HepG2 (cell line): ENCODE data around the gene REM2. TPM values are rescaled to one million over a fixed set of nuclear protein-coding genes. Genes with fewer than 3 reads are reported as not detected.

Experiments
- ARNTL ChIP-seq: sonication (generic); formaldehyde crosslinking; IDR thresholded peaks from 2 replicates; pipeline ENCODE4 v1.4.0; 2020; ENCODE audit warnings: mild to moderate bottlenecking, missing genetic modification reagents
- ATF7 ChIP-seq, 2 experiments: fragments of 450-650 bp in 1 of 2; sonication (generic) in 1 of 2; formaldehyde crosslinking in 1 of 2; IDR thresholded peaks; 2 replicates each; pipeline versions ENCODE4 v1.4.0 to v1.6.1; 2016 to 2020; ENCODE audit warnings: antibody characterized with exemption in 1 of 2, mild to moderate bottlenecking in 1 of 2, missing genetic modification reagents in 1 of 2
- CCAR2 ChIP-seq: fragments of 200-400 bp; formaldehyde crosslinking; optimal IDR thresholded peaks from 2 replicates; pipeline ENCODE3; 2018; ENCODE audit warnings: low read depth, mild to moderate bottlenecking, low read length, moderate library complexity
- CCDC6 ChIP-seq: sonication (generic); formaldehyde crosslinking; IDR thresholded peaks from 2 replicates; pipeline ENCODE4 v1.8.1; 2022; ENCODE audit warnings: mild to moderate bottlenecking, missing genetic modification reagents, moderate library complexity
- HNF4A ChIP-seq: sonication (generic); formaldehyde crosslinking; IDR thresholded peaks from 2 replicates; pipeline ENCODE4 v1.4.0; 2020; ENCODE audit warnings: missing genetic modification reagents
- HOXA7 ChIP-seq: sonication (generic); formaldehyde crosslinking; IDR thresholded peaks from 2 replicates; pipeline ENCODE4 v1.8.1; 2022; ENCODE audit warnings: mild to moderate bottlenecking, missing genetic modification reagents, moderate library complexity
- MEIS1 ChIP-seq: sonication (generic); formaldehyde crosslinking; IDR thresholded peaks from 2 replicates; pipeline ENCODE4 v1.9.0; 2021; ENCODE audit warnings: mild to moderate bottlenecking, missing genetic modification reagents, moderate library complexity, borderline replicate concordance
- PHF21A ChIP-seq: sonication (generic); formaldehyde crosslinking; IDR thresholded peaks from 2 replicates; pipeline ENCODE4 v1.5.0; 2020; ENCODE audit warnings: mild to moderate bottlenecking, missing genetic modification reagents
- SMYD3 ChIP-seq: sonication (generic); formaldehyde crosslinking; IDR thresholded peaks from 2 replicates; pipeline ENCODE4 v1.8.1; 2023; ENCODE audit warnings: mild to moderate bottlenecking, missing genetic modification reagents
- ZBTB3 ChIP-seq: sonication (generic); formaldehyde crosslinking; IDR thresholded peaks from 2 replicates; pipeline ENCODE4 v1.4.0; 2020; ENCODE audit warnings: low read depth, mild to moderate bottlenecking, moderate library complexity, missing genetic modification reagents, borderline replicate concordance
- ZBTB7B ChIP-seq: sonication (generic); formaldehyde crosslinking; IDR thresholded peaks from 2 replicates; pipeline ENCODE4 v1.4.0; 2020; ENCODE audit warnings: missing genetic modification reagents
- ZNF253 ChIP-seq: sonication (generic); formaldehyde crosslinking; IDR thresholded peaks from 2 replicates; pipeline ENCODE4 v1.8.0; 2022; ENCODE audit warnings: mild to moderate bottlenecking, missing genetic modification reagents, borderline replicate concordance
- ZNF569 ChIP-seq: sonication (generic); formaldehyde crosslinking; IDR thresholded peaks from 2 replicates; pipeline ENCODE4 v1.5.0; 2020; ENCODE audit warnings: mild to moderate bottlenecking, missing genetic modification reagents, moderate library complexity, borderline replicate concordance
- ZNF678 ChIP-seq: sonication (generic); formaldehyde crosslinking; IDR thresholded peaks from 2 replicates; pipeline ENCODE4 v1.4.0; 2020; ENCODE audit warnings: mild to moderate bottlenecking, missing genetic modification reagents
- ZNF788 ChIP-seq: sonication (generic); formaldehyde crosslinking; IDR thresholded peaks from 2 replicates; pipeline ENCODE4 v1.5.0; 2020; ENCODE audit warnings: mild to moderate bottlenecking, missing genetic modification reagents, borderline replicate concordance
- polyA plus RNA-seq, 8 experiments: library from polyadenylated mRNA; depleted of rRNA in 3 of 8; stranded (reverse) in 7 of 8; unstranded in 1 of 8; fragments of >200 nt; fragmentation: Illumina TruSeq in 4 of 8; extraction: Trizol in 4 of 8; gene quantifications; 2 replicates each; pipeline versions ENCODE4 v1.2.1 to v1.2.3, GENCODE V29; 2011 to 2016; ENCODE audit warnings: low read depth in 4 of 8, missing spikeins in 1 of 8, mixed read lengths in 1 of 8; ENCODE audit not compliant: insufficient read depth in 1 of 8
- total RNA-seq, 5 experiments: library from RNA; depleted of rRNA; stranded (reverse); fragments of >200 nt; fragmentation: Illumina TruSeq; extraction: Trizol; gene quantifications; 2 replicates each; pipeline ENCODE4 v1.2.3, GENCODE V29; 2016; ENCODE audit warnings: low read depth in 1 of 5
- TF ChIP-seq, protein P1 (sequence below): IDR thresholded peaks from 2 replicates; pipeline ENCODE4 v1.6.1; 2018; ENCODE audit warnings: missing genetic modification reagents, mild to moderate bottlenecking, missing compliant biosample characterization
- TF ChIP-seq, protein P2 (sequence below): sonication (generic); formaldehyde crosslinking; conservative IDR thresholded peaks from 2 replicates; pipeline ENCODE4 v1.4.0; 2020; ENCODE audit warnings: missing genetic modification reagents
- TF ChIP-seq, protein P3 (sequence below): sonication (generic); formaldehyde crosslinking; IDR thresholded peaks from 2 replicates; pipeline ENCODE4 v1.8.1; 2023; ENCODE audit warnings: missing genetic modification reagents, mild to moderate bottlenecking, borderline replicate concordance
- TF ChIP-seq, protein P4 (sequence below): sonication (generic); formaldehyde crosslinking; IDR thresholded peaks from 2 replicates; pipeline ENCODE4 v1.4.0; 2020; ENCODE audit warnings: missing genetic modification reagents

The REM2 gene
- total and polyA plus RNA-seq, 2 of the 13 experiments (the other 11 are each of a cell fraction or from before 2014, with no cell fraction given) = 0.20 TPM; not detected in 1

DNA sequence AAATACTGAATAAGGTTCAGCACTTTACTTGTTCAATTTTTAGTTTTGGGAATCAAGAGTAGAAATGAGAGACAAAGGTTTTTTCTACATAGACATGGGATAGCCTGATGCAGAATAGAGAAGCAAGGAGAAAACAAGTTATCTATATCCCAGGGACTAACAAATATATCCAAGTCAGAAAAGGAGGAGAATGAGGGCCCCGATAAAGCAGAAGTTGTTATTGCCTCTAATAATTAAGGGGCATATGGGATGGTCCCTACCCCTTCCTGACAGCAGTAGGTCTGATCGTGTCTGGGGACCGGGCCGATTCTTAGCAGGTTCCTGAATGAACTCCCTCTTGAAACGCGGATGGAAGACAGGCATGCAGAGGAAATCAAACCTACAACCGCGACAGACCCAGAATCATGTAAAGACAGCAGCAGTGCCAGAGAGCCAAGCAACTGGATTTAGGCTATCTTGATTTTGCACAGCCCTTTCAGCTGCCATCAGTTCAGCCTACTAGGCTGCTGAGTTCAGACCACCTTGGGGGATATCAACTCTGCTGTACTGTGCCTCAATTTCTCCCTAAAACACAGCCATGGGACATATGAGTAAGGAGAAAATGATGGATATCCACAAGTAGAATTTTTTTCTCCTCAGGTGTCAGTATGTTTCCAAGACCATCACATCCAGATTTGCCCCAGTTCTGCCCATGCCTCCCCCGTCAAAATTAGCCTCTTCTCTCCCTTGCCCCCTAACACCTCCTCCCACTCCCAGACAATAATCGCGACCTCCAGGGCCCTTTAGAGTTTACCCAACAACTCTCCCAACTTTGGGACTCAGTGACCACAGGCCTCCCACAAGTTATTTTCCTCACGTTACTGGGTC is 45.4 kb downstream of the REM2 start (continued):
- TF ChIP-seq, protein P1, sequence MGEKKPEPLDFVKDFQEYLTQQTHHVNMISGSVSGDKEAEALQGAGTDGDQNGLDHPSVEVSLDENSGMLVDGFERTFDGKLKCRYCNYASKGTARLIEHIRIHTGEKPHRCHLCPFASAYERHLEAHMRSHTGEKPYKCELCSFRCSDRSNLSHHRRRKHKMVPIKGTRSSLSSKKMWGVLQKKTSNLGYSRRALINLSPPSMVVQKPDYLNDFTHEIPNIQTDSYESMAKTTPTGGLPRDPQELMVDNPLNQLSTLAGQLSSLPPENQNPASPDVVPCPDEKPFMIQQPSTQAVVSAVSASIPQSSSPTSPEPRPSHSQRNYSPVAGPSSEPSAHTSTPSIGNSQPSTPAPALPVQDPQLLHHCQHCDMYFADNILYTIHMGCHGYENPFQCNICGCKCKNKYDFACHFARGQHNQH (CRISPR knock-in tag) = no peak
- TF ChIP-seq, protein P2, sequence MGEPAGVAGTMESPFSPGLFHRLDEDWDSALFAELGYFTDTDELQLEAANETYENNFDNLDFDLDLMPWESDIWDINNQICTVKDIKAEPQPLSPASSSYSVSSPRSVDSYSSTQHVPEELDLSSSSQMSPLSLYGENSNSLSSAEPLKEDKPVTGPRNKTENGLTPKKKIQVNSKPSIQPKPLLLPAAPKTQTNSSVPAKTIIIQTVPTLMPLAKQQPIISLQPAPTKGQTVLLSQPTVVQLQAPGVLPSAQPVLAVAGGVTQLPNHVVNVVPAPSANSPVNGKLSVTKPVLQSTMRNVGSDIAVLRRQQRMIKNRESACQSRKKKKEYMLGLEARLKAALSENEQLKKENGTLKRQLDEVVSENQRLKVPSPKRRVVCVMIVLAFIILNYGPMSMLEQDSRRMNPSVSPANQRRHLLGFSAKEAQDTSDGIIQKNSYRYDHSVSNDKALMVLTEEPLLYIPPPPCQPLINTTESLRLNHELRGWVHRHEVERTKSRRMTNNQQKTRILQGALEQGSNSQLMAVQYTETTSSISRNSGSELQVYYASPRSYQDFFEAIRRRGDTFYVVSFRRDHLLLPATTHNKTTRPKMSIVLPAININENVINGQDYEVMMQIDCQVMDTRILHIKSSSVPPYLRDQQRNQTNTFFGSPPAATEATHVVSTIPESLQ = 0 out of 2 replicates have a peak, but pooled peaks have one; percentile 62
- TF ChIP-seq ZNF678 = peak; percentile 65; the same call in 1 of the 2 replicates
- TF ChIP-seq ZNF253 (CRISPR knock-in tag) = 0 out of 2 replicates have a peak, but pooled peaks have one; percentile 82
- TF ChIP-seq ZBTB3 = no peak
- no peak for TF ChIP-seq ATF7 (IDR thresholded peaks at IDR 0.05)
- 0 out of 2 replicates have a peak, but pooled peaks have one; percentile 16 for TF ChIP-seq ATF7 (CRISPR knock-in tag; IDR thresholded peaks at IDR 0.05)
- TF ChIP-seq PHF21A (CRISPR knock-in tag) = peak; percentile 41; the same call in 1 of the 2 replicates
- TF ChIP-seq, protein P3, sequence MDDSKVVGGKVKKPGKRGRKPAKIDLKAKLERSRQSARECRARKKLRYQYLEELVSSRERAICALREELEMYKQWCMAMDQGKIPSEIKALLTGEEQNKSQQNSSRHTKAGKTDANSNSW (CRISPR knock-in tag) = no peak
- 0 out of 2 replicates have a peak, but pooled peaks have one; percentile 15 for TF ChIP-seq MEIS1 (CRISPR knock-in tag)
- TF ChIP-seq SMYD3 (CRISPR knock-in tag) = peak; percentile 78; the same call in 1 of the 2 replicates
- peak; percentile 54; the same call in 1 of the 2 replicates for TF ChIP-seq ARNTL
- TF ChIP-seq CCDC6 (CRISPR knock-in tag) = no peak
- no peak for TF ChIP-seq ZNF788 (CRISPR knock-in tag)
- TF ChIP-seq ZNF569 (CRISPR knock-in tag) = no peak
- no peak for TF ChIP-seq HNF4A (CRISPR knock-in tag)
- no peak for TF ChIP-seq HOXA7 (CRISPR knock-in tag)
- TF ChIP-seq, protein P4, sequence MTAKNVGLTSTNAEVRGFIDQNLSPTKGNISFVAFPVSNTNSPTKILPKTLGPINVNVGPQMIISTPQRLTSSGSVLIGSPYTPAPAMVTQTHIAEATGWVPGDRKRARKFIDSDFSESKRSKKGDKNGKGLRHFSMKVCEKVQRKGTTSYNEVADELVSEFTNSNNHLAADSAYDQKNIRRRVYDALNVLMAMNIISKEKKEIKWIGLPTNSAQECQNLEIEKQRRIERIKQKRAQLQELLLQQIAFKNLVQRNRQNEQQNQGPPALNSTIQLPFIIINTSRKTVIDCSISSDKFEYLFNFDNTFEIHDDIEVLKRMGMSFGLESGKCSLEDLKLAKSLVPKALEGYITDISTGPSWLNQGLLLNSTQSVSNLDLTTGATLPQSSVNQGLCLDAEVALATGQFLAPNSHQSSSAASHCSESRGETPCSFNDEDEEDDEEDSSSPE = no peak
- peak; percentile 56 for TF ChIP-seq ZBTB7B (CRISPR knock-in tag)
- TF ChIP-seq CCAR2 = peak; percentile 66
